Esophagus mucosa (tissue), 1 donor: ENCODE measurements around the gene MYO9A. TPM values are rescaled to one million over a fixed set of nuclear protein-coding genes. Genes with fewer than 3 reads are reported as not detected.

ENCODE experiments used
- ATAC-seq: fragments of 200-7000 bp; cut with Tn5 transposase; one replicate; pipeline ENCODE4 v1.9.1; 2020
- total RNA-seq: library from RNA; stranded (reverse); gene quantifications from one replicate; pipeline ENCODE4 v1.2.4, GENCODE V29; 2023
- donor health status: DM: yes; HTN: yes; CAD: no.

Gene MYO9A
- total RNA-seq, 1 donor from 2014 or later = 23.1 TPM

GRCh38 chr15:71844916-71845315, 273.0 kb downstream of the MYO9A start:
- no peak for ATAC-seq

- ATAC-seq = no peak
Observed at GRCh38 chr15:71841563-71841962, 276.4 kb downstream of the MYO9A start.

GRCh38 chr15:71830981-71831380, 287.0 kb downstream of the MYO9A start:
- ATAC-seq = no peak

GRCh38 chr15:71826196-71826595, 291.8 kb downstream of the MYO9A start:
- no peak for ATAC-seq

GRCh38 chr15:71825021-71825730, 292.8 kb downstream of the MYO9A start:
- no peak for ATAC-seq

GRCh38 chr15:71823801-71824200, 294.1 kb downstream of the MYO9A start:
- no peak for ATAC-seq

- no peak for ATAC-seq
Observed at GRCh38 chr15:71822890-71823630, 294.9 kb downstream of the MYO9A start.

GRCh38 chr15:71821547-71822129, 296.3 kb downstream of the MYO9A start:
- no peak for ATAC-seq

GRCh38 chr15:71820127-71820526, 297.8 kb downstream of the MYO9A start:
- ATAC-seq = no peak

- ATAC-seq = no peak
Observed at GRCh38 chr15:71817351-71817750, 300.6 kb downstream of the MYO9A start.

- ATAC-seq = no peak
Observed at GRCh38 chr15:71815301-71815700, 302.6 kb downstream of the MYO9A start.

- ATAC-seq = no peak
Observed at GRCh38 chr15:71813723-71814470, 304.1 kb downstream of the MYO9A start.

- no peak for ATAC-seq
Observed at GRCh38 chr15:71812966-71813722, 304.8 kb downstream of the MYO9A start.

- ATAC-seq = no peak
Observed at GRCh38 chr15:71811752-71812735, 305.9 kb downstream of the MYO9A start.

GRCh38 chr15:71811036-71811736, 306.8 kb downstream of the MYO9A start:
- ATAC-seq = no peak

GRCh38 chr15:71810256-71811035, 307.5 kb downstream of the MYO9A start, which contains the start of gene NR2E3:
Gene NR2E3, plus strand, starts transcription at chr15:71810554. Its CDS starts 190 bp downstream, at chr15:71810744.
- ATAC-seq = no peak

GRCh38 chr15:71809346-71809745, 308.6 kb downstream of the MYO9A start:
- no peak for ATAC-seq

- no peak for ATAC-seq
Observed at GRCh38 chr15:71808311-71809020, 309.5 kb downstream of the MYO9A start.

GRCh38 chr15:71807691-71808091, 310.3 kb downstream of the MYO9A start:
- ATAC-seq = no peak
